B cell (primary cell): ENCODE data around the gene TGFA. TPM values are rescaled to one million over a fixed set of nuclear protein-coding genes. Genes with fewer than 3 reads are reported as not detected.

Source experiments
- ATAC-seq: fragments of 200-7000 bp; cut with Tn5 transposase; one replicate; pipeline ENCODE4 v1.10.0; 2021; ENCODE audit warnings: low read depth, mild to moderate bottlenecking, moderate number of reproducible peaks, moderate library complexity
- CTCF ChIA-PET: fragments of 350-600 bp; sonication (Branson Sonifier 250); formaldehyde crosslinking; loops from one replicate; lab custom pipeline; 2021; ENCODE audit warnings: antibody characterized with exemption, inconsistent platforms; lab: Charles Lee
- POLR2A ChIA-PET: fragments of 350-600 bp; sonication (Branson Sonifier 250); formaldehyde crosslinking; loops from one replicate; lab custom pipeline; 2021; ENCODE audit warnings: antibody characterized with exemption; lab: Charles Lee
- DNase-seq: peaks from one replicate; pipeline ENCODE4 v3.0.0; 2013
- H2AFZ ChIP-seq: 2 replicates; pipeline ENCODE4 v1.6.1; 2012; ENCODE audit warnings: mild to moderate bottlenecking, low read depth, low read length; ENCODE audit not compliant: insufficient read depth, poor library complexity, severe bottlenecking
- H3K27ac ChIP-seq, 2 donors: 1 replicate in 1 of 2; 2 replicates in 1 of 2; pipeline ENCODE4 v1.5.1; 2012 to 2013; ENCODE audit warnings: low read length in 2 of 2, mild to moderate bottlenecking in 2 of 2, moderate library complexity in 1 of 2
- H3K27me3 ChIP-seq, 4 experiments: fragments of 200-600 bp in 1 of 4; sonication (generic) in 1 of 4; replicated peaks in 1 of 4; 1 replicate in 2 of 4; 2 replicates in 2 of 4; pipeline versions ENCODE4 v1.6.1 to v1.7.0; 2013 to 2016; ENCODE audit warnings: low read length in 3 of 4, mild to moderate bottlenecking in 2 of 4, mixed read lengths in 1 of 4, moderate library complexity in 1 of 4; ENCODE audit not compliant: insufficient read depth in 4 of 4, control insufficient read depth in 3 of 4; ENCODE audit errors: control extremely low read depth in 1 of 4
- H3K36me3 ChIP-seq, 2 experiments: replicated peaks in 1 of 2; 1 replicate in 1 of 2; 2 replicates in 1 of 2; pipeline versions ENCODE4 v1.6.1 to v1.7.1; 2013; ENCODE audit warnings: low read length in 1 of 2; ENCODE audit not compliant: insufficient read depth in 2 of 2, control insufficient read depth in 1 of 2; ENCODE audit errors: control extremely low read depth in 1 of 2, extremely low read depth in 1 of 2
- H3K4me1 ChIP-seq, 2 donors: fragments of 200-600 bp in 1 of 2; sonication (generic) in 1 of 2; 1 replicate in 1 of 2; 2 replicates in 1 of 2; pipeline versions ENCODE4 v1.5.1 to v1.6.1; 2013 to 2017; ENCODE audit warnings: low read length in 2 of 2; ENCODE audit not compliant: control insufficient read depth in 2 of 2, insufficient read depth in 2 of 2
- H3K4me2 ChIP-seq: replicated peaks from 2 replicates; pipeline ENCODE3; 2012; ENCODE audit warnings: mild to moderate bottlenecking, low read depth, low read length; ENCODE audit not compliant: poor library complexity, severe bottlenecking
- H3K4me3 ChIP-seq, 5 experiments: fragments of 200-600 bp in 1 of 5; sonication (generic) in 1 of 5; 1 replicate in 3 of 5; 2 replicates in 2 of 5; pipeline versions ENCODE4 v1.5.1 to v1.7.0; 2011 to 2016; ENCODE audit warnings: low read length in 4 of 5, mild to moderate bottlenecking in 4 of 5, low read depth in 2 of 5, control low read depth in 1 of 5, moderate library complexity in 1 of 5; ENCODE audit not compliant: insufficient read depth in 1 of 5; ENCODE audit errors: control extremely low read depth in 1 of 5, extremely low read depth in 1 of 5
- H3K79me2 ChIP-seq: fragments of 200-600 bp; sonication (generic); one replicate; pipeline ENCODE4 v1.6.0; 2016; ENCODE audit warnings: low read length; ENCODE audit not compliant: control insufficient read depth, insufficient read depth
- H3K9ac ChIP-seq: fragments of 200-600 bp; sonication (generic); 2 replicates; pipeline ENCODE4 v1.6.1; 2017; ENCODE audit warnings: mild to moderate bottlenecking, low read length, moderate library complexity
- H3K9me3 ChIP-seq, 3 donors: one replicate each; pipeline versions ENCODE4 v1.6.1 to v1.7.1; 2013; ENCODE audit warnings: low read length in 2 of 3; ENCODE audit not compliant: control insufficient read depth in 2 of 3, insufficient read depth in 1 of 3; ENCODE audit errors: control extremely low read depth in 1 of 3
- H4K20me1 ChIP-seq: 2 replicates; pipeline ENCODE4 v1.6.0; 2012; ENCODE audit warnings: mild to moderate bottlenecking, low read length; ENCODE audit not compliant: insufficient read depth, control insufficient read depth, poor library complexity, severe bottlenecking
- H3K27ac Mint-ChIP-seq: one replicate; pipeline ENCODE4 v1.8.0; 2021; ENCODE audit warnings: mixed read lengths
- H3K27me3 Mint-ChIP-seq: one replicate; pipeline ENCODE4 v1.8.0; 2021; ENCODE audit warnings: mixed read lengths
- H3K4me1 Mint-ChIP-seq: one replicate; pipeline ENCODE4 v1.8.0; 2021; ENCODE audit warnings: mixed read lengths
- H3K4me3 Mint-ChIP-seq: one replicate; pipeline ENCODE4 v1.8.0; 2021; ENCODE audit warnings: mixed read lengths
- H3K9me3 Mint-ChIP-seq: one replicate; pipeline ENCODE4 v1.8.0; 2022; ENCODE audit warnings: mixed read lengths; ENCODE audit not compliant: insufficient read depth
- EZH2 ChIP-seq: IDR thresholded peaks from 2 replicates; pipeline ENCODE4 v1.6.1; 2012; ENCODE audit warnings: borderline replicate concordance, low read depth, mild to moderate bottlenecking, moderate library complexity, low read length; ENCODE audit not compliant: insufficient read depth, poor library complexity, severe bottlenecking
- WGBS: methylation state at CpG from one replicate; pipeline ENCODE4 v1.1.5; 2013; ENCODE audit warnings: missing lambda C conversion rate; ENCODE audit not compliant: insufficient coverage; 5-methylcytosine and 5-hydroxymethylcytosine counted together
- intact Hi-C: fragments of 100-400 bp; cut with micrococcal nuclease; formaldehyde crosslinking; loops from one replicate; pipeline ENCODE4 v1.10.0; 2022
- polyA plus RNA-seq: library from polyadenylated mRNA; depleted of rRNA; stranded (reverse); fragments of >200 nt; gene quantifications from 2 replicates; pipeline ENCODE4 v1.2.3, GENCODE V29; 2012
- total RNA-seq, 2 donors: library from RNA; stranded (reverse); fragments of 120-200 nt in 1 of 2; gene quantifications; 1 replicate in 1 of 2; 2 replicates in 1 of 2; pipeline versions ENCODE4 v1.2.3 to v1.2.4, GENCODE V29; 2013 to 2022
- TF ChIP-seq, protein P1 (sequence below): fragments of 200-600 bp; IDR thresholded peaks from one replicate; pipeline ENCODE4 v1.8.0; 2022; ENCODE audit warnings: antibody characterized with exemption, mild to moderate bottlenecking

TGFA gene
- total and polyA plus RNA-seq, 2 donors (not counting 1 experiment from before 2014, with no cell fraction given), result 0.04 TPM; not detected in 1

DNA sequence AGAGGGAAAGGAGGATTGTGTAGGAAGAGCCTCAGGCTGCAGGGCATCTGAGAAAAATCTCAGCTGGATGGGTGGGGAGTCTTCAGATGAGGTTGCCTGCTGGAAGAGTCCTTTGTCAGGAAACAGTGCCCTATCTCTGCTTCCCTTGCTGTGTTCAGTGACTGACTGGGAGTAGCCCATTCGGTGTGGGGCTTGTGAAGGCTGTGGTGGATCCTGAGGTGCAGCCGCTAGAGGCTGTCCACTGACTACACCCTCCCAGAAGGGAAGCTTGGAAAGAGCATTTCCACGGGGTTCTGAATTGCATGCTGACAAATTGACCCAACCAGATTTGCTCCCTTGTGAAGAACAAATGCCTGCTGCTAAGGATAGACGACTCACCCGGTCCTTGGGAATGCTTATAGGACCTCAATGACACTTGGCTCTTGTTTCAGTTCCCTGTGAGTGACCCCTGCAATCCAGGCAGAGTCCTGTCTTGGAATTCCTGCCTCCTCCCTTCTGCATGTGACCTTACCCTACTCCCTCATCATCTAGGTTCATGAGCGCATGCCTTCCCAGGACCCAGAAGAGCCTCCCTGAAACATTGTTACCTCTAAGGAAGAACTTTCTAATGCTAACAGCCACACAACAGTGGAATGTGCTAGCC is 142.0 kb downstream of the TGFA start:
- 79% methylated on average over 6 of the region's 6 CpGs for WGBS
- H3K27me3 ChIP-seq, result peaks cover 0 to 2% (median 0%) of the 10 kb centered on the region in 4 experiments
- no peak for DNase-seq
- no peaks in the 10 kb centered on the region for H4K20me1 ChIP-seq
- no peaks in the 10 kb centered on the region for H3K9me3 ChIP-seq
- H3K4me3 ChIP-seq, result no peak overlapping the region
- Mint-ChIP-seq H3K9me3 (no peaks in the 10 kb centered on the region), H3K27ac (no peak overlapping the region), H3K4me1 (no peaks in the 10 kb centered on the region), H3K27me3 (peaks cover 24% of the 10 kb centered on the region), H3K4me3 (no peak overlapping the region)
- ChIA-PET POLR2A (no interaction called here), CTCF (no interaction called here)
- H3K36me3 ChIP-seq, result no peaks in the 10 kb centered on the region
- no peak overlapping the region for H3K27ac ChIP-seq
- H3K4me2 ChIP-seq, result no peak overlapping the region
- intact Hi-C loops, result no loop called here
- no peak for ATAC-seq
- TF ChIP-seq EZH2, result no peak
- TF ChIP-seq, protein P1, sequence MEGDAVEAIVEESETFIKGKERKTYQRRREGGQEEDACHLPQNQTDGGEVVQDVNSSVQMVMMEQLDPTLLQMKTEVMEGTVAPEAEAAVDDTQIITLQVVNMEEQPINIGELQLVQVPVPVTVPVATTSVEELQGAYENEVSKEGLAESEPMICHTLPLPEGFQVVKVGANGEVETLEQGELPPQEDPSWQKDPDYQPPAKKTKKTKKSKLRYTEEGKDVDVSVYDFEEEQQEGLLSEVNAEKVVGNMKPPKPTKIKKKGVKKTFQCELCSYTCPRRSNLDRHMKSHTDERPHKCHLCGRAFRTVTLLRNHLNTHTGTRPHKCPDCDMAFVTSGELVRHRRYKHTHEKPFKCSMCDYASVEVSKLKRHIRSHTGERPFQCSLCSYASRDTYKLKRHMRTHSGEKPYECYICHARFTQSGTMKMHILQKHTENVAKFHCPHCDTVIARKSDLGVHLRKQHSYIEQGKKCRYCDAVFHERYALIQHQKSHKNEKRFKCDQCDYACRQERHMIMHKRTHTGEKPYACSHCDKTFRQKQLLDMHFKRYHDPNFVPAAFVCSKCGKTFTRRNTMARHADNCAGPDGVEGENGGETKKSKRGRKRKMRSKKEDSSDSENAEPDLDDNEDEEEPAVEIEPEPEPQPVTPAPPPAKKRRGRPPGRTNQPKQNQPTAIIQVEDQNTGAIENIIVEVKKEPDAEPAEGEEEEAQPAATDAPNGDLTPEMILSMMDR, result no peak
- H3K9ac ChIP-seq, result no peak overlapping the region
- no peaks in the 10 kb centered on the region for H3K79me2 ChIP-seq
- no peaks in the 10 kb centered on the region for H3K4me1 ChIP-seq
- H2AFZ ChIP-seq, result no peak overlapping the region

DNA sequence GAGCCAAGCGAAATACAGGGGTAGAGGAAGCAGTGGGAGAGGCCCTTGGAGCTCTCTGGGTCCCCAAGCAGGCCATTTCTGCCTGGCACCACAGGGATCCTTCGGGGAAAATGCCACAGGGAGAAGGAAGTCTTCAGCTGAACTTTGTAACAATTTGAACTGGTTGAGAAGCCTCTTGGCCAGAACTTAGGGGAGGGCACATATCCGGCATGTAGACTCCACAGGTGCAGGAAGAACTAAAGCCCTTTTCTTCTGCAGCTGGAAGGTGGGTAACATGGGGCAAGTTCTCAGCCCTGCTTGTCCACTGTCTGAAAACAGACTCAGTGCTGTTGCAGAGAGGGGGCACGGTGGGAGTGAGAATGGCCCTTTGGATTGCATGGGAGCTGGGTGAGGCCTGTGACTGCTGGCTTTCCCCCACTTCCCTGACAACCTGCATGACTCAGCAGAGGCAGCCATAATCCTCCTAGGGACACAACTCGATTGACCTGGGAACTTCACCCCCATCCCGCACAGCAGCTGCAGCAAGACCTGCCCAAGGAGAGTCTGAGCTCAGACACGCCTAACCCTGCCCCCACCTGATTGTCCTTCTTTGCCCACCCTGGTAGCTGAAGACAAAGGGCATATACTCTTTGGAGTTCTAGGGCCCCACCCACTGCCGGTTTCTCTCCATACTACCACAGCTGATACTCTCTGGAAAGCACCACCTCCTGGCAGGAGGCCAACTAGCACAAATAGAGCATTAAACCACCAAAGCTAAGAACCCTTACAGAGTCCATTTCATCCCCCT is 150.2 kb downstream of the TGFA start:
- H3K27ac Mint-ChIP-seq, result no peak overlapping the region
- no peak overlapping the region for H2AFZ ChIP-seq

More for the DNA sequence above, 150.2 kb downstream of the TGFA start:
- no peak overlapping the region for H3K9ac ChIP-seq
- no peaks in the 10 kb centered on the region for H3K4me1 ChIP-seq
- H4K20me1 ChIP-seq, result no peaks in the 10 kb centered on the region
- DNase-seq, result no peak
- intact Hi-C loops, result no loop called here
- no peaks in the 10 kb centered on the region for H3K79me2 ChIP-seq
- CTCF ChIA-PET, result no interaction called here
- no peak overlapping the region for H3K27ac ChIP-seq
- no peak for ATAC-seq
- H3K4me1 Mint-ChIP-seq, result no peaks in the 10 kb centered on the region
- POLR2A ChIA-PET, result no interaction called here
- 84% methylated on average over 7 of the region's 8 CpGs for WGBS
- H3K27me3 Mint-ChIP-seq, result peaks cover 45% of the 10 kb centered on the region
- no peak overlapping the region for H3K4me3 Mint-ChIP-seq
- H3K4me2 ChIP-seq, result no peak overlapping the region
- H3K36me3 ChIP-seq, result no peaks in the 10 kb centered on the region
- TF ChIP-seq, protein P1, result no peak
- no peak for TF ChIP-seq EZH2
- peaks cover 0 to 21% (median 1%) of the 10 kb centered on the region in 4 experiments for H3K27me3 ChIP-seq
- H3K4me3 ChIP-seq, result no peak overlapping the region
- no peaks in the 10 kb centered on the region for H3K9me3 Mint-ChIP-seq
- H3K9me3 ChIP-seq, result no peaks in the 10 kb centered on the region
